NCI-H1105 treated with DMSO at 0.1 percent for 48 hours (cell line): ENCODE measurements around the gene FZR1.
"Not testable (repeated sequence)": the region's sequence is repeated elsewhere in the genome, so short reads cannot be mapped to it uniquely, and the experiment has no call there.

ENCODE experiments used
- DNase-seq: peaks from one replicate; lab custom pipeline; 2025; lab: John Stamatoyannopoulos, UW

FZR1 gene

DNA sequence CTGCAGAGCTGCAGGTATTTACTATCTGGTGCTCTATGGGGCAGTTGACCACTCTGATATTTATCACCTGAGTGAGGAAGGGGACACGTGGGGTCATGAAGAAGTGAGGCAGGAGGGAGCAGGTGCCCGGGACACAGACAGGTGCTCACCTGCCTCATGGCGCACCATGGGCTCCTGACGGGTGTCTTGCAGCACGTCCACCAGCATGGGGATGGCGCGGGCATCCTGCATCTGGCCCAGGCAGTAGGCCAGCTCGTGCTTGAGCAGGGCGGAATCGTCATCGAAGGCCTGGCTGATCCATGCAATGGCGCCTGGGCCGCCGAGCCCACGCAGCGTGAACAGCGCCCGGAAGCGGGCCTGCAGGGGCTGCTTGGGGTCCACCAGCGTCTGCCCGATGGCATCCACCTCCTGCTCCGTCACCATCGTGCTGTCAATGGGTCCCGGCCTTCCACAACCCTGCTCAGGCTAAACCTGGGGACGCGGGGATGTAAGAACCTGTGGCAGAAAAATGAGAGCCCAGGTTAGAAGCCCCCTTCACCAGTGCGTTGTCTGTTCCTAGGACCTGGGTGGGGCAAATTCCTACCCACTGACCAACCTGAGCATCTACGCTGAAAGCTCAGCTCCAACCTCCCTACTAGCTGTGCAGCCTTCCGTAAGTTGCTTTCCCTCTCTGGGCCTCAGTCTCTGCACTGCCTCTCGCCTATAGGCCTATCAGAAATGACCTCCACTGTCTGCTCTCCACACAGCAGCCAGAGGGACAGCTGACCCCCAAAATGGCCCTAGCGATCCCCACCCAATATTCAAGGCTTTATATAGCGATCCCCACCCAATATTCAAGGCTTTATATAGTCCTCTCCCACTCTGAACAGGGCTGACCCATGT lies 9.5 kb upstream of the FZR1 start:
- no peak for DNase-seq

DNA sequence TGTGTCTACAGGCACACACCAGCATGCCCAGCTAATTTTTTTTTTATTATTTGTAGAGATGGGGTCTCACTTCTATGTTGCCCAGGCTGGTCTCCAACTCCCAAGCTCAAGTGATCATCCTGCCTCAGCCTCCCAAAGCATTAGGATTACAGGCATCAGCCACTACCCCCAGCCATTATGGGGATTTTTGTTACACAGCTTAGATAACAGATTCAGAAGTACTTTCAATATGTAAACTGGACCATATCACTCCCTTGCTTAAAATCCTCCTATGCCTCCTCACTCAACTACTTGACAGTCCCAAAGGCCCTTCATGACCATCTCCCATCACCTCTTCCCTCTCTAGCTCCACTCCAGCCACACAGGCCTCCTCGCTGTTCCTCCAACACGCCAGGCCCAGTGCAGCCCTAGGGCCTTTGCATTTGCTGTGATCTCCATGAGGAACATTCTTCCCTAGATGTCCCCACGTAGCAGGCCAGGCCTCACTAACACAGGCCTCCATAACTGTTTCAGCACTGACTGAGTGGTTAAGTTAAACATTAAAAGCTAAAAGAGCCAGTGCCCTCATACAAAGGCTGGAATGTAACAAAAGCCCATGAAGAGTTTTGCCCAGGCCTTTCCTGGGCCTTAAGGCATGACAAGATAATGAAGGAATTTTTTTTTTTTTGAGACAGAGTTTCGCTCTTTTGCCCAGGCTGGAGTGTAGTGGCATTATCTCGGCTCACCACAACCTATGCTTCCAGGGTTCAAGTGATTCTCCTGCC lies 8.2 kb upstream of the FZR1 start:
- no peak for DNase-seq

DNA sequence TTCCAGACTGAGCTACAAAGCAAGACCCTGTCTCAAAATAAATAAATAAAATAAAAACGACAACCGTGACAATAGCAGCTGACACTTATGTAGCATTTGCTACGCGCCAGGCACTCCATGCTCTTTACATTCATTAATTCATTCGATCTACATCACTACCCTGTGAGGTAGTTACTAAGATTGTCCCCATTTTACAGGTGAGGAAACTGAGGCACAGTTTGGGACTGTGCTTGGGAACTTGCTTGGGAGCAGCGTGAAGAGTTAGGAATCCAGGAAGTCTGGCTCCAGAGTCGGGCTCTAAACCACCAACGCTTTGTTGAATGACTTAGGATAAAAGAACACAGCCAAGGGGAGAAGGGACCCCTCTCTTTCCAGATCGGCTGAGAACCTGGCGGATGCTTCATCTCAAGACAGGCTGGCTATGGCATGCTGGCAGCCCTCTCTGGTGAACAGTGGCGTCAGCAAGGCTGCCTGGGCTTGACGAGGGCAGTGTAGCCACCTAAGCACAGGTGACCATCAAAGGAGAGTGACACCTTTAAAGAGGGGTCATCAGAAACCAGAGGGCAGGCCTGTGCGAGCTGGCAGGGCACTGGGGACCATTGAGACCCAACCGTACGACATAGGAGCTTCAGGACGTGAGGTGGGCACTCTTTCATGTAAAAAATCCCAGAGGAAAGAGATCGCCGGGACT lies 6.2 kb upstream of the FZR1 start:
- DNase-seq: no peak

DNA sequence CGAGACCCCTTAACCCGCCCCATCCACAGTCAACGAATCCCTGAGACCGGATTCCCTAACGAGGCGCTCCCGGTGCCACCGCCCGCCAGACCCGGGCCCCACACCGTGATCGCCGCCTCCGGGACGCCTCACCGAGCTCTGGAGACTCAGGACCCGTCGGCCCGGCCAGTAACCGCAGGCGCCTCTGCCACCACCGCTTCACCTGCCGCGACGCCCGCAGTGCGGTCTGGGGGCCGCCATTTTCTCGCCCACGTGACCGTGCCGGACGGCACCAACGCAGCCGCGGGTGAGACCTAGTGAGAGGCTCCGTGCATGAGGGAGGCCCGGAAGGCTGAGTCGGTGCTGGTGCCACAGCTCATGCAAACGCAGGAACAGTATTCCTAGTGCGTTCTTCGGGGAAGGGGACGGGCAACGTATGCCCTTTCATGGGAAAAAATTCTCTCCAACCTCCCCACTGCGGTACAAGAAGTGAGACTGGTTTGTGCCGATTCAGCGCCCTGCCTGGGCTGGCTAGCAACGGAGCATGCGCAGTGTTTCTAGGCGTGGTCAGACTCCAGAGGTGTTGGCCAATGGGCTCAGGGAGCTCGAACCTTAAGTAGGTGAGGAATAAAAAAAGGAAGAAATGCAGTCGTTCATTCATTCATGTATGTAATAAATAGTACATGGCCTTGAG lies 5.5 kb upstream of the FZR1 start, which contains the start of gene DOHH:
Gene DOHH (minus strand): TSS at position 246 of the 673 bp plus-strand sequence. CDS start 3,860 bp downstream, outside the sequence.
- peak; percentile 96 for DNase-seq

DNA sequence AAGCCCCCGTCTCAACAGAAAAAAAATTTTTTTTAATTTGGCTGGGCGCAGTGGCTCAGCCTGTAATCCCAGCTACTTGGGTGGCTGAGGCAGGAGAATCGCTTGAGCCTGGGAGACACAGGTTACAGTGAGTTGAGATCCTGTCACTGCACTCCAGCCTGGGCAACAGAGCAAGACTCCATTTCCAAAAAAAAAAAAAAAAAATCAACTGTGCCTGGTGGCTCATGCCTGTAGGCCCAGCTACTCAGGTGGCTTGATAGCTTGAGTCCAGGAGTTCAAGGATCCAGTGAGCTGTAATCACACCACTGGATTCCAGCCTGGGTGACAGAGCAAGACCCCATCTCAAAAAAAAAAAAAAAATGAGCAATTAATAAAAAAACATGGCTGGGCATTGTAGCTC lies 4.3 kb upstream of the FZR1 start:
- DNase-seq: no peak

DNA sequence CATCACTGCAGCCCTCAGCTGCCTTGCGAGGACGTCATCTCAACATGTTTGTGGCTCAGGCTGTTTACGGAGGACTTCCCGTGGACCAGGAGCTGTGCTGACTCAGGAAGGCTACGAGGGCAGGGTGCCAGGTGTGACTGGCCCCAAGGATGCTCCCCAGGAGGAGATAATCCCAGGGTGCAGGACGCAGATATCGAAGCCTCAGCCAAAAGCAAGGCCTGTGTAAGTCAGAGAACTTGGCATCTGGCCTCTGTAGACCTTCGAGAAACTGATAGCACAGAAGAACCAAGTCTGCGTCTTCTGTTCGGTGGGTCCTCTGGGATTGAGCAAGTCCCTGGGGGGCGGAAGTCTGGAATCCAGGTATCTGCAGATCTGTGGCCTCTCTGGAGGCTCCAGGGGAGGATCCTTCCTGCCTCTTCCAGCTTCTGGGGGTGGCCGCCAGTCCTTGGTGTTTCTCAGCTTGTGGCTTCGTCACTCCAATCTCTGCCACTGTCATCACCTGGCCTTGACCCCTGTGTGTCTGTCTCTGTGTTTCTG lies 3.0 kb upstream of the FZR1 start:
- DNase-seq: no peak

DNA sequence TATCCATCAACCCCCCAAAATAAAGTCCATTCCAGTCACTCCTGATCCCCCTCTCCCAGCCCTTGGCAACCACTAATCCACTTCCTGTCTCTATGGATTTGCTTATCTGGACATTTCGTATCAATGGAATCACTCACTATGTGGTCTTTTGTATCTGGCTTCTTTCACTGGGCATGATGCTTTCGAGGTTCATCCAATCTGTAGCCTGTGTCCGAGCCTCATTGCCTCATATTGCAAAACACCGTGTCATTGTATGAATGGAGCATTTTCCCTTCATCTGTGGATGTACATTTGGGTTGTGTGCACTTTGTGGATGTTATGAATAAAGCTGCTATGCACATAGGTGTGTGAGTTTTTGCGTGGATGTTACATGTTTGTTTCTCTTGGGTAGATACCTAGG lies 1.4 kb upstream of the FZR1 start:
- no peak for DNase-seq

DNA sequence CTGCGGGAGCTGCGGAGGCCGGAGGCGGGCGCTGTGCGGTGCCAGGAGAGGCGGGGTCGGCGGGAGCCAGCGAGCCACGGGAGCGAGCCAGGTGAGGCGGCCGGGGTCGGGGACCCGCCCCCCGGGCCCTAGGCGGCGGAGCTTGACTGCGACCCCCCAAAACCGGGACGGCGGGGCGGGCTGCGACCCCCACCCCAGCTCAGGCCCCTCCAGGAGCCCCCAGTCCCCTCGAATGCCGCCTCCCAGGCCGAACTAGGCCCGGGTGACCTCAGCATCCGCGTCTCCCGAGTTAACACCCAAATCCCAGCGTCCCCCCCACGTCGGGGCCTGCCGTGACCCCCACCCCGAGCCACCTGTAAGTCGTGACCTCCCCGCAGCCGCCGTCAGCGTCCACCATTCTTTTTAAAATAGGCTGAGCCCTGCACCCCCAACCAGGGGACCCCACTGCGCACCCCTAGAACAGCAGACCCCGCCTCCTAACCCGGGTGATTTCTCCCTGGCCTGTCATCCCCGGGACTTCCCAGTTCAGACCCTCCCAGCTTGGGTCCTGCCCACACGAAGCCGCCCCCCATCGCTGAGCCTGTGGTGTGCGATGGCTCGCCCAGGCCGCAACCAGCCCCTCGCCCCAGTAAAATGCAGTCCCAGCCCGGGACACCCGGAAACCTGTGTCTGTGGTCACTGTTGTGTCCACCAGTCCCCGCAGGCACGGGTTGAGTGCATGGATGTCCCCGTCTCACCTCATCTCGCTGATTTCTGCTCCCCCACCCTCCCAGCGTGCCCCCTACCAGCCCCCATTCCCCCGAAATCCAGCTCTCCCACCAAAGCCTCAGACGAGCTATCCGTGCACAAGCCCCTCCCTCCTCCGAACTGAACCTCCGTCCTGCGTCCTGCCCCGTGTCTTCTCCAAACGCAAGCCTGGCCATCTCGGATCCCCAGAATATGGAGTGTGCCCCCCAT lies 551 bp downstream of the FZR1 start:
- DNase-seq: no peak

DNA sequence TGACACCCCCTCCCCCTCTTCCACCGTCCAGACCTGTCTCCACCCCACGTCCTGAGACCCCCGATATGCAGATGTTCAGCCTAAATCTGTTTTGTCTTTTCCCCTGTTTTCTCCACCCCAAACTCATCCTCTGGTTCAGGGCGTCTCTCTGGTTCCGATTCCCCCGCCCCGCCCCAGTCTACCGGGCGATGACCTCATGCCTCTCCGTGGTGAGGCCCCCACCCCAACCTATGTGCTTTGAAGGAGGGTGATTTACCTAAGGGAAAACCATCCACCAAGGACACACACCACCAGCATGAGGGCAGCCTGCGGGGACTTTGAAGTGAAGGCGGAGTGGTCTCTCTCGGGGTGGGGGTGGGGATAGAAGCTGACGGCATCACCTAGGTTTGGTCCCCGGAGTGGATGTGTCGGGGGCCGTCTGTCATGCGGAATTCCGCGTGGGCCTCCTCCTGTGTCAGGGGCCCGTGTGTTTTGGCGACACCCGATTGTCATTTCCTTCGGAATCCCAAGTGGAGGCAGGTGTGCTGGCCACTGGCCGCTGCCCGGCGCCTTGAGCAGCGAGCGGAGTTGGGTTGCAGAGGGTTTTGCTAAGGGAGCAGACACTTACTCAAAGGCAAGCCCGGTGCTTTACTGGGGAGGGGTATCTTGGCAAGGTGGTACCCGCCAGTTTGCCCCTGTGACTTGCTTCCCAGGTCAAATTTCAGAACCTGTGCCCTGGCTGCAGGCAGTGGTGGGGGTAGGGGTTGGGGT lies 1.4 kb downstream of the FZR1 start:
- DNase-seq: no peak

DNA sequence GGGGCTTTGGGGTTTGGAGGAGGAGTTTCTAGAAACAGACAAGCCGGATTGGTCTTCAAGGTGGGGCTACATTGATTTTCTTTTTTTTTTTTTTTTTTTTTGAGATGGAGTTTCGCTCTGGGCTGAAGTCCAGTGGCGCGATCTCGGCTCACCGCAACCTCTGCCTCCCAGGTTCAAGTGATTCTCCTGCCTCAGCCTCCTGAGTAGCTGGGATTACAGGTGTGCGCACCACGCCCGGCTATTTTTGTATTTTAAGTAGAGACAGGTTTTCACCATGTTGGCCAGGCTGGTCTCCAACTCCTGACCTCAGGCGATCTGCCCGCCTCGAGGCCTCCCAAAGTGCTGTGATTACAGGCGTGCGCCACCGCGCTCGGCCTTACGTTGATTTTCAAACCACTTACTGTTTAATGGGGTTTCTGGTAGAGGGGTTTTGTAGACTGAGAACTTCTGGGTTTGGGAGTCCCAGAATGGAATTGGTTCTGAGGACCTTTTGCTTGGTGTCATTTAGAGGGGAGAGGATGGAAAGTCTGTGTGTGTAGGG lies 2.1 kb downstream of the FZR1 start:
- DNase-seq: not testable (repeated sequence)

DNA sequence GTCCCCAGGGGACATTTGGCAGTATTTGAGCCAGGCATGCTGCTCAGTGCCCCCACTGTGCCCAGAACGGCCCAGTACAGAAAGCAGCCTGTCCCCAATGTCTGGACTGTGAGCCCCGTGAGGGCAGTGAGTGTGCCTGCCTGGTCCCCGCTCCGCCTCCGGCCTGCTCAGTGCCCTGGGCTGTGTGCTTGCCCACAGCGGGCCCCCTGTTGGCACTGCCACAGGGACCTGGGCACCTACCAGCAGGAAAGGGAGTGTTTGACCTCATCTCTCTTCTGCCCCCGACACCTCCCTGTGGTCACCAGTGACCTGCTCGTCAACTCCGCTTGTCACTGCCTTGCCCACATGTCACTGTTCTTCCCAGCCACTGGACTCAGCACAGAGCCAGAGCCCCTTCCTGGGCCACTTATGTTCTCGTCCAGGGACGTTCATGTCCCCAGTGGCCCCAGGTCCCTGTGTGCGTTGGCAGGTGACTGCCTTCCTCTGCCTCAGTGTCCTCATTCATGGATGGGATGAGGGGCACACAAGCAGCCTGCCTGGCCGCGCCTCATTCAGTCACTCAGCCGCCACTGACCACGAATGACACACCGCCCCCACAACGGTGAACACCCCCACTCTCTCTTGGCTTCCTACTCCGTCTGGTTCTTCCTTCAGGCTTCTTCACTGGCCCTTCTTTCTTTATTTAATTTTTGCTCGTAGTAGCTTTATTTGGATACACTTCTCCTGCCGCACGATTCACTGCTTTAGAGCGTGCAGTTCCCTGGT lies 2.8 kb downstream of the FZR1 start:
- DNase-seq: no peak

DNA sequence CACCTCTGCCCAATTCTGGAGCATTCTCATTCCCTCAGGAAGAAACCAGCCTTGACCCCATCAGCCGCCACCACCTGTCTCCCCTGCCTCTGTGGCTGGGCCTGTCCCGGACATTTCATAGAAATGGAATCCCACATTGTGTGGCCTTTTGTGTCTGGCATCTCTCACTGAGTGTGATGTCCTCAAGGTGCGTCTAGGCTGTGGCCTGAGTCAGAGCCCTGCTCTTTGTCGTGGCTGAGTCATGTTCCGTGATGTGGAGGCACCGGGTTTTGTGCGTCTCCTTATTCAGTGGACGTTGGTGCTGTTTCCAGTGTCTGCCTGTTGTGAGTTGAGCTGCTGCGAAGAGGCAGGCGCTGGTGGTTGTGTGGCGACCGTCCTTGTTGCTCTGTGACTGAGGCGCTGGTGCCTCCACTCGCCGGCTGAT lies 3.5 kb downstream of the FZR1 start:
- no peak for DNase-seq

DNA sequence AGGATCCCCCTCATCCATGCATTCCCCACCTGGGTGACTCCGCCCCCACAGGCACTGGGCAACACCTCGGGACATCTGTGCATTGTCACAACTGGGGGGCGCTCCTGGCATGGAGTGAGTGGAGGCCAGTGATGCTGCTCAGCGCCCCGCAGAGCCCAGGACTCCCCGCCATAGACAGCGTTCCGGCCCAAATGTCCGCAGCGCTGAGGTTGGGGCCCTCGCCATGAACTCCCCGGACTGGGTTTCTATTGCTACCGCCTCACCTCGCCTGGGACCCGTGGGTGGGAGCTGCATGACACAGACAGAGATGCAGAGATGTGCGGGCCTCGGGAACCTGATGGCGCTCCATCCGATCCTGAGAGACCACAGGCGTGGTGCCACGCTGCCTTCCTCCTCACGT lies 4.6 kb downstream of the FZR1 start:
- DNase-seq: no peak

DNA sequence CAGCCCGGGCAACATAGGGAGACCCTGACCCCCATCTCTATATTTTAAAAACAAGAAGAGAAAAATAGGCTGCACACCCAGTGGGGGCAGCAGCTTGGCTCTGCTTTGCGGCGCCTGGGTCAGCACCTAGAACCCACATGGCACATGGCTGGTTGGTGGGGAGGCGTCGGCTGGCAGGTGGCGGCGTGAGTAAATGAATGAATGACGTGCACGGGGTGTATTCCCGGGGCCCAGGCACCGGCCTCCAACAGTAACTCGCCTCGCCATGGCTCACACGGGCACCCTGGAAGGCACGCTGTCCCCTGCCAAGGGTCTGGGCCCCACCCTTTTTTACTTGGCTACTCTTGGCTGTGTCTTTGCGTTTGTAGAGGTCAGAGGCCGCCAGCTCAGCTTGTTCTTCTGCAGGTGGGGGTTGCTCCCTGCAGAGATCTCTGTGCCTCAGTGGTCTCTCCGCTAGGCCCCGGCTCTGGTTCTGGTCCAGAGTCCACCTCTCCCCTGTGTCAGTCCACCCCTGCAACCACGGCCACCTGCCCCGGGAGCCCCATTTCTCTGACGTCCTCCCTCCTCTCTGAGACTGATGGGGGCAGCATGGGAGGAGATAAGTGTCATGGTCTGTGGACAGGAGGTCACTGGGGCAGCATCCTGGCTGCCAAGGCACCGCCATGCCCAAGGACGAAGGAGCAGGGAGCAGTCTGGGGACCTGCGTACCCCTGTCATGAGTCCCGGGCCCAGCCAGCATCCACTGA lies 5.6 kb downstream of the FZR1 start:
- DNase-seq: no peak

DNA sequence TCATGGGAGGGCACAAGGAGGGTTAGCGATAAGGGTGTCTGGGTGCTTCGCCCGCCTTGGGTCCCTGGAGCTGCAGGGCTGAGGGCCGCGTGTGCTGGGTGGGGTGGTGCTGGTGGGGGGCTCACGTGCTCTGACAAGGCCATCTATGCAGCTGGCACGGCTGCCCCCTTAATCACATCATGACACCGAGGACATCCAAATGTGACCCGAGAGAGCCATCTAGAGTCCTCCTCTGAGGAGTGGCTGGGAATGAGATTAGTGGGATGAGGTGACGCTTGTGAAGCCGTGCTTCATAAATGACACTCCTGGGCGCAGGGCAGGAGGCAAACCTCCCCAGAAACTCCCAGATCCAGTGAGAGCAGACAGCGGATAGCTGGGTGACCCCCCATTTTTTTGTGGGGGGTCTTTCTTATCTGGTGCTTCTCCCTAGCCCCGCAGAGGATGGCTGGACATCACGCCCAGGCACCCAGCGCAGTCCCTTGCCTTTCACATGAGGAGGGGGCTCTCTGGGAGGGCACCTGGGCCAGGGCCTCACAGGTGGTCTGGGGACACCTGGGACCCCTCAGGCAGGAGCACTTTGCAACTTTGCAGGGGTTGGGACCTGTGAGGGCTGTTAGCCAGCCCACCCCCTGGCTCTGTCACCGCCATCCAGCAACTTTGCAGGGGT lies 6.6 kb downstream of the FZR1 start:
- DNase-seq: no peak

DNA sequence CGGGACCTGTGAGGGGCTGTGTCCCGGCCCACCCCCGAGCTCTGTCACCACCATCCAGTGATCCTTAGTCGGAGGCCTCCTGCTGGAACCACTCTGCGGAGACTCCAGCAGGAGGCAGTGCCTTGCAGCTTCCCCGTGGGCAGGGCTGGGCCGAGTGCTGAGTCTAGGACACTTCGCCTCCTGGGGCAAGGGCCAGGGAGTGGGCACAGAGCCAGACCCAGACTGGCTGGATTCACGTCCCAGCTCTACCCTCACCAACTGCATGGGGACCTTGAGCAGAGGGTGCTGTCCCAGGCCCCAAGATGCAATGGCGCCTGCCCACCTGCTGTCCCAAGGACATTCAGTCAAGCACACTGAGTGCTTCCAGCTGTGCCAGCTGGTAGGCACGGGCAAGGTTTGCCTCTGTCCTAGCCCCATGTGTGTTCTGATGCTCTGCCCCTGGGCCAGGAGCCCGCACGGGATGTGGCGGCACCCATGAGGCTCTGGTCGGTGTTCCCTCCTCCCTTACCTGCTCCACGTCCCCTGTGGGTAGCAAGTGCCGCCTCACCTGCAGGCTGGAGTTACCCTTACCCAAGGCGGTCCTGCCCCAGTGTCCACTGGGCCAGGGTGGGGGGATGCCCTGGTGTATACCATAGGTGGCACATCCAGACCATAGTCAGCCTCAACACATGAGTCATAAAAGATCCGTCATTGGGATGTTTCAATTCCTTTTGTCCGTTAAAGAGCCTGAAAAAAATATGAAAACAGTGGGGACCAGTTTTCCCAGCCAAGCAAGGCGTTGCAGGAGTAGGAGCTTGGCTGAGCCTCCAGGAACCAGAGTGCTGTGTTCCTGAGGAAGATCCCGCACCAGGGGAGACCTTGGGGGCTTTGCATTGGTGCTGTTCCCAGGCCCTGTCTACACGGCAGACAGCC lies 7.4 kb downstream of the FZR1 start:
- no peak for DNase-seq
